ENCODE measurements around the gene DIP2C.

The DIP2C gene

GRCh38 chr10:436013-436697 lies 253.3 kb downstream of the DIP2C start:
- Histone ChIP-seq H3K4me2 (ENCODE audit: low read depth, low read length, poor library complexity, severe bottlenecking) (no peak overlapping the region), H3K4me3 (ENCODE audit: low read length, poor library complexity, severe bottlenecking) (no peak overlapping the region), H3K9me3 (ENCODE audit: insufficient read depth, low read depth, low read length) (no peaks in the 10 kb centered on the region), H2AFZ (ENCODE audit: low read length) (no peak overlapping the region), H3K9ac (ENCODE audit: low read depth, low read length, poor library complexity, severe bottlenecking) (no peak overlapping the region), H3K9me2 (replicated peaks; ENCODE audit: low read depth, low read length) (no peaks in the 10 kb centered on the region), H3F3A (ENCODE audit: low read depth) (no peaks in the 10 kb centered on the region), H3K4me1 (ENCODE audit: insufficient read depth, low read length, poor library complexity, severe bottlenecking) (no peaks in the 10 kb centered on the region), H4K20me1 (ENCODE audit: insufficient read depth, low read length, poor library complexity, severe bottlenecking) (no peaks in the 10 kb centered on the region), H3K36me3 (ENCODE audit: insufficient read depth, low read length) (no peaks in the 10 kb centered on the region), H3K79me2 (ENCODE audit: insufficient read depth, low read length) (no peaks in the 10 kb centered on the region), H3K27me3 (ENCODE audit: insufficient read depth, low read length, poor library complexity, severe bottlenecking) (peaks cover 5% of the 10 kb centered on the region)
- no peak for TF ChIP-seq EZH2phosphoT487 (IDR thresholded peaks at IDR 0.05; ENCODE audit: borderline replicate concordance)
- TF ChIP-seq CTCF (conservative IDR thresholded peaks at IDR 0.05; ENCODE audit: low read length), result no peak

DNA sequence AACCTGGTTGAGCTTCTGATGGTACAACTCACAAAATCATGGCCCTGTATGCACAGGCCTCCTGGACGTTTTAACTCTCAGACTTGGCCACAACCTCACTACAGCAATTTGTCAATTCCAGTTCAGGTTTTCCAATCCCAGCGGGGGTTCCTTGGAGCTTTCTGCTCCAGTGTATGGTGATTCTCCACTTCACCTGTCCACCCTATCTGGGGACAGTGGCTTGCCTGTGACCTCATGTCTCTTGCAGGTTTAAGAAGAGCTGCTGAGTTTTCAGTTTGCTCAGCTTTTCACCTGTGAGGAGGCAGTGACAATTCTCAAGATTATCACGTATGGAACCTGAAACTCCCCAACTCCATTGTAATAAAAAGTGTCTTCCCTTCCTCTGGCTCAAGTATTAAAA lies 254.1 kb downstream of the DIP2C start:
- H3K36me3 ChIP-seq (ENCODE audit: insufficient read depth, low read length), result no peaks in the 10 kb centered on the region
- peaks cover 5% of the 10 kb centered on the region for H3K27me3 ChIP-seq (ENCODE audit: insufficient read depth, low read length, poor library complexity, severe bottlenecking)
- no peaks in the 10 kb centered on the region for H3K4me1 ChIP-seq (ENCODE audit: insufficient read depth, low read length, poor library complexity, severe bottlenecking)
- H3F3A ChIP-seq (ENCODE audit: low read depth), result no peaks in the 10 kb centered on the region
- no peak overlapping the region for H3K4me3 ChIP-seq (ENCODE audit: low read length, poor library complexity, severe bottlenecking)
- H3K9me2 ChIP-seq (replicated peaks; ENCODE audit: low read depth, low read length), result no peaks in the 10 kb centered on the region
- H4K20me1 ChIP-seq (ENCODE audit: insufficient read depth, low read length, poor library complexity, severe bottlenecking), result no peaks in the 10 kb centered on the region
- H3K9ac ChIP-seq (ENCODE audit: low read depth, low read length, poor library complexity, severe bottlenecking), result no peak overlapping the region
- H3K79me2 ChIP-seq (ENCODE audit: insufficient read depth, low read length), result no peaks in the 10 kb centered on the region
- no peak overlapping the region for H3K4me2 ChIP-seq (ENCODE audit: low read depth, low read length, poor library complexity, severe bottlenecking)
- no peaks in the 10 kb centered on the region for H3K9me3 ChIP-seq (ENCODE audit: insufficient read depth, low read depth, low read length)
- TF ChIP-seq EZH2phosphoT487 (IDR thresholded peaks at IDR 0.05; ENCODE audit: borderline replicate concordance) (no peak), CTCF (conservative IDR thresholded peaks at IDR 0.05; ENCODE audit: low read length) (no peak)
- H2AFZ ChIP-seq (ENCODE audit: low read length), result no peak overlapping the region

GRCh38 chr10:429696-430095 lies 259.8 kb downstream of the DIP2C start:
- no peaks in the 10 kb centered on the region for H3K36me3 ChIP-seq (ENCODE audit: insufficient read depth, low read length)
- H3K27me3 ChIP-seq (ENCODE audit: insufficient read depth, low read length, poor library complexity, severe bottlenecking), result no peaks in the 10 kb centered on the region
- H3K9me2 ChIP-seq (replicated peaks; ENCODE audit: low read depth, low read length), result no peaks in the 10 kb centered on the region
- H2AFZ ChIP-seq (ENCODE audit: low read length), result no peak overlapping the region
- no peak overlapping the region for H3K4me2 ChIP-seq (ENCODE audit: low read depth, low read length, poor library complexity, severe bottlenecking)
- H3K9me3 ChIP-seq (ENCODE audit: insufficient read depth, low read depth, low read length), result no peaks in the 10 kb centered on the region
- no peak overlapping the region for H3K4me3 ChIP-seq (ENCODE audit: low read length, poor library complexity, severe bottlenecking)
- H3K4me1 ChIP-seq (ENCODE audit: insufficient read depth, low read length, poor library complexity, severe bottlenecking), result no peaks in the 10 kb centered on the region
- no peaks in the 10 kb centered on the region for H4K20me1 ChIP-seq (ENCODE audit: insufficient read depth, low read length, poor library complexity, severe bottlenecking)
- no peak overlapping the region for H3K9ac ChIP-seq (ENCODE audit: low read depth, low read length, poor library complexity, severe bottlenecking)
- no peak for TF ChIP-seq CTCF (conservative IDR thresholded peaks at IDR 0.05; ENCODE audit: low read length)
- TF ChIP-seq EZH2phosphoT487 (IDR thresholded peaks at IDR 0.05; ENCODE audit: borderline replicate concordance), result no peak
- H3K79me2 ChIP-seq (ENCODE audit: insufficient read depth, low read length), result no peaks in the 10 kb centered on the region
- H3F3A ChIP-seq (ENCODE audit: low read depth), result no peaks in the 10 kb centered on the region

Data from Loucy (cell line).